ENCODE measurements around the gene USP10. TPM values are rescaled to one million over a fixed set of nuclear protein-coding genes. Genes with fewer than 3 reads are reported as not detected.

The USP10 gene
- total RNA-seq, 2 experiments from 2014 or later = 65.9 to 134 TPM

DNA sequence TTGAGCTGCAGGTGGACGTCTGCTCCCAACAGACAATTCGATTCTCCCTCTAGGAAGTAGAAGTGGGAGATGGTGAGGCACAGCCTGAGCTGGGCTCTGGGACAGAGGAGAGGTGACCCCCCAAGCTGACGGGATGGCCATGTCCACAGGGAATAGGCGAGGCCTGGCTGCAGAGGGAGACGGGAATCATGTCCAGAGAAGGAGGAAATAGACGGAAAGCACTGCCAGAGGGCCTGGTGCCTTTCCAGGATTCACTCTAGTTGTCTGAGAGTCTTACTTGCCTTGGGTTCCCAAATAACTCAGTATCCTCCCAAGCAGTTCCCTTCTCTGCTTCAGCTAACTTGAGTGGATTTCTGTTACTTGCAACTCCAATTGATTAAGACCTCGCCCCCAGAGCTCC lies 115.7 kb downstream of the USP10 start:
- Histone ChIP-seq H3K36me3 (ENCODE audit: insufficient read depth, low read length) (no peaks in the 10 kb centered on the region), H2AFZ (ENCODE audit: low read length) (no peak overlapping the region), H3K9me2 (ENCODE audit: insufficient read depth, low read length) (no peaks in the 10 kb centered on the region), H3K9me3 (ENCODE audit: low read length) (no peaks in the 10 kb centered on the region), H4K20me1 (ENCODE audit: insufficient read depth, low read length) (no peaks in the 10 kb centered on the region), H3K79me2 (ENCODE audit: insufficient read depth, low read depth, low read length) (no peaks in the 10 kb centered on the region), H3K4me3 (ENCODE audit: low read depth, low read length, poor library complexity, severe bottlenecking) (no peak overlapping the region), H3K4me2 (ENCODE audit: low read length) (no peak overlapping the region), H3K27ac (ENCODE audit: low read depth, low read length, poor library complexity, severe bottlenecking) (no peak overlapping the region), H3K4me1 (ENCODE audit: insufficient read depth, low read length, poor library complexity, severe bottlenecking) (no peaks in the 10 kb centered on the region)
- TF ChIP-seq EZH2phosphoT487 (IDR thresholded peaks at IDR 0.05; ENCODE audit: borderline replicate concordance, low read depth, low read length) = no peak
- TF ChIP-seq, protein P1, sequence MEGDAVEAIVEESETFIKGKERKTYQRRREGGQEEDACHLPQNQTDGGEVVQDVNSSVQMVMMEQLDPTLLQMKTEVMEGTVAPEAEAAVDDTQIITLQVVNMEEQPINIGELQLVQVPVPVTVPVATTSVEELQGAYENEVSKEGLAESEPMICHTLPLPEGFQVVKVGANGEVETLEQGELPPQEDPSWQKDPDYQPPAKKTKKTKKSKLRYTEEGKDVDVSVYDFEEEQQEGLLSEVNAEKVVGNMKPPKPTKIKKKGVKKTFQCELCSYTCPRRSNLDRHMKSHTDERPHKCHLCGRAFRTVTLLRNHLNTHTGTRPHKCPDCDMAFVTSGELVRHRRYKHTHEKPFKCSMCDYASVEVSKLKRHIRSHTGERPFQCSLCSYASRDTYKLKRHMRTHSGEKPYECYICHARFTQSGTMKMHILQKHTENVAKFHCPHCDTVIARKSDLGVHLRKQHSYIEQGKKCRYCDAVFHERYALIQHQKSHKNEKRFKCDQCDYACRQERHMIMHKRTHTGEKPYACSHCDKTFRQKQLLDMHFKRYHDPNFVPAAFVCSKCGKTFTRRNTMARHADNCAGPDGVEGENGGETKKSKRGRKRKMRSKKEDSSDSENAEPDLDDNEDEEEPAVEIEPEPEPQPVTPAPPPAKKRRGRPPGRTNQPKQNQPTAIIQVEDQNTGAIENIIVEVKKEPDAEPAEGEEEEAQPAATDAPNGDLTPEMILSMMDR (conservative IDR thresholded peaks at IDR 0.05; ENCODE audit: low read length) = no peak
- DNase-seq (ENCODE audit: low spot score) = no peak
- ChIA-PET POLR2A (no interaction called here), CTCF (ENCODE audit: unreplicated experiment) (no interaction called here)
- intact Hi-C loops (cut with micrococcal nuclease; ENCODE audit: unreplicated experiment) = no loop called here
- BruUV-seq (replicated peaks) = no TSS peak

DNA sequence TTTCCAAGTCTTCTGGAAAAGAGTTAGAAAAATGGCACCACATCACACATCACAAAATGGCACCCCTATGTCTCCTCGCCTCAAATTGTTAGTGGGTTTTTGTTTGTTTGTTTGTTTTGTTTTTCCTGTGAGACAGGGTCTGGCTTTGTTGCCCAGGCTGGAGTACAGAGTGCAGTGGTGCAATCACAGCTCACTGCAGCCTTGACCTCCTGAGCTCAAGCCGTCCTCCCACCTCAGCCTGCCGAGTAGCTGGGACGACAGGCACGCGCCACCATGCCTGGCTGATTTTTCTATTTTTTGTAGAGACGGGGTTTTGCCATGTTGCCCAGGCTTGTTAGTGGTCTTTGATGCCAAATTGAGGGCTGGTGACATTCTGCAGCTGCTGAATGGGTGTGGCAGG lies 116.2 kb downstream of the USP10 start:
- POLR2A ChIA-PET = interaction anchor here (1.1 kb wide), 1 partner anchor 61 kb away, joined by 3 read pairs; no protein-coding TSS in a partner anchor

DNA sequence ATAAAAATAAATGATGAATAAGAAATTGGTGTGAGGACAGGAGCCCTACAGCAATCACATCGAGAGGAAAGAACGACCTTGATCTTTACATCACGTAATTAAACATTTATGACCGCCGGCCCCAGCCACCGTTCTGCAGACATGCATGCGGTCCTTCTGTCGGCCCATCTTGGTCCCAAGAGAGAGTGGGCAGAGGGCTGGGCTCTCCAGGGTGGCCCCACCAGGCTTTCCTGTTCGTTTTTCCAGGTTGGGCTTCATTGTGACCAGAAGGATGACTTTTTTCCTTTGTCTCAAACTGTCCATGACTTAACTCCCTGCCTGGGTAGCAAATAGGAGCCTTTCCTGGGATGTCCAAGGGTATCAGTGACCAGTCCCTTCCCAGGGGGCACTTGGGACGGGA lies 116.7 kb downstream of the USP10 start:
- POLR2A ChIA-PET = interaction anchor here (1.1 kb wide), 1 partner anchor 60 kb away, joined by 3 read pairs; no protein-coding TSS in a partner anchor

More for the DNA sequence above, 116.2 kb downstream of the USP10 start:
- intact Hi-C loops (cut with micrococcal nuclease; ENCODE audit: unreplicated experiment) = no loop called here
- Histone ChIP-seq H3K4me3 (ENCODE audit: low read depth, low read length, poor library complexity, severe bottlenecking) (no peak overlapping the region), H3K27ac (ENCODE audit: low read depth, low read length, poor library complexity, severe bottlenecking) (no peak overlapping the region), H3K4me2 (ENCODE audit: low read length) (no peak overlapping the region), H2AFZ (ENCODE audit: low read length) (no peak overlapping the region), H4K20me1 (ENCODE audit: insufficient read depth, low read length) (no peaks in the 10 kb centered on the region), H3K9me2 (ENCODE audit: insufficient read depth, low read length) (no peaks in the 10 kb centered on the region), H3K4me1 (ENCODE audit: insufficient read depth, low read length, poor library complexity, severe bottlenecking) (no peaks in the 10 kb centered on the region), H3K9me3 (ENCODE audit: low read length) (no peaks in the 10 kb centered on the region), H3K36me3 (ENCODE audit: insufficient read depth, low read length) (no peaks in the 10 kb centered on the region), H3K79me2 (ENCODE audit: insufficient read depth, low read depth, low read length) (no peaks in the 10 kb centered on the region)
- CTCF ChIA-PET (ENCODE audit: unreplicated experiment) = no interaction called here
- DNase-seq (ENCODE audit: low spot score) = no peak
- no TSS peak for BruUV-seq (replicated peaks)
- TF ChIP-seq, protein P1 (conservative IDR thresholded peaks at IDR 0.05; ENCODE audit: low read length) = no peak
- TF ChIP-seq EZH2phosphoT487 (IDR thresholded peaks at IDR 0.05; ENCODE audit: borderline replicate concordance, low read depth, low read length) = no peak

More for the DNA sequence above, 116.7 kb downstream of the USP10 start:
- Histone ChIP-seq H3K9me3 (ENCODE audit: low read length) (no peaks in the 10 kb centered on the region), H3K4me3 (ENCODE audit: low read depth, low read length, poor library complexity, severe bottlenecking) (no peak overlapping the region), H4K20me1 (ENCODE audit: insufficient read depth, low read length) (no peaks in the 10 kb centered on the region), H3K4me2 (ENCODE audit: low read length) (no peak overlapping the region), H3K27ac (ENCODE audit: low read depth, low read length, poor library complexity, severe bottlenecking) (no peak overlapping the region), H3K36me3 (ENCODE audit: insufficient read depth, low read length) (no peaks in the 10 kb centered on the region), H2AFZ (ENCODE audit: low read length) (no peak overlapping the region), H3K79me2 (ENCODE audit: insufficient read depth, low read depth, low read length) (no peaks in the 10 kb centered on the region), H3K4me1 (ENCODE audit: insufficient read depth, low read length, poor library complexity, severe bottlenecking) (no peaks in the 10 kb centered on the region), H3K9me2 (ENCODE audit: insufficient read depth, low read length) (no peaks in the 10 kb centered on the region)
- TF ChIP-seq, protein P1 (conservative IDR thresholded peaks at IDR 0.05; ENCODE audit: low read length) = no peak
- no peak for TF ChIP-seq EZH2phosphoT487 (IDR thresholded peaks at IDR 0.05; ENCODE audit: borderline replicate concordance, low read depth, low read length)
- CTCF ChIA-PET (ENCODE audit: unreplicated experiment) = no interaction called here
- intact Hi-C loops (cut with micrococcal nuclease; ENCODE audit: unreplicated experiment) = no loop called here
- BruUV-seq (replicated peaks) = no TSS peak
- DNase-seq (ENCODE audit: low spot score) = no peak

Measured in OCI-LY7 (cell line).